ENCODE results near the gene TMEM151B.
"Not testable (repeated sequence)": the region's sequence is repeated elsewhere in the genome, so short reads cannot be mapped to it uniquely, and the experiment has no call there.

Gene TMEM151B

GRCh38 chr6:44269921-44270525 lies at the start of gene TMEM151B:
TSS of gene TMEM151B (plus strand) at chr6:44270450. CDS start at chr6:44270743, 293 bp downstream.
- DNase-seq, result no peak

GRCh38 chr6:44220913-44221290 lies 49.3 kb upstream of the TMEM151B start:
- DNase-seq, result no peak

GRCh38 chr6:44221291-44221960 lies 48.8 kb upstream of the TMEM151B start:
- DNase-seq, result peak; percentile 79

GRCh38 chr6:44221961-44222335 lies 48.3 kb upstream of the TMEM151B start:
- no peak for DNase-seq

GRCh38 chr6:44222486-44223318 lies 47.5 kb upstream of the TMEM151B start:
- DNase-seq, result no peak

- peak; percentile 49 for DNase-seq
These were observed 46.8 kb upstream of the TMEM151B start, which contains the start of gene SLC29A1 for GRCh38 chr6:44223319-44224028. TSS of gene SLC29A1 (plus strand) at chr6:44223595. CDS start at chr6:44227314, 3,719 bp downstream.

- DNase-seq, result peak; percentile 24
These were observed 46.0 kb upstream of the TMEM151B start for GRCh38 chr6:44224029-44224964.

- no peak for DNase-seq
These were observed 45.3 kb upstream of the TMEM151B start for GRCh38 chr6:44224965-44225305.

- peak; percentile 74 for DNase-seq
These were observed 44.5 kb upstream of the TMEM151B start for GRCh38 chr6:44225579-44226325.

GRCh38 chr6:44226368-44227147 lies 43.7 kb upstream of the TMEM151B start:
- DNase-seq, result peak; percentile 34

GRCh38 chr6:44227148-44227793 lies 43.0 kb upstream of the TMEM151B start:
- DNase-seq, result no peak

GRCh38 chr6:44228031-44228430 lies 42.2 kb upstream of the TMEM151B start:
- DNase-seq, result no peak

GRCh38 chr6:44228433-44228832 lies 41.8 kb upstream of the TMEM151B start:
- no peak for DNase-seq

- DNase-seq, result no peak
These were observed 41.4 kb upstream of the TMEM151B start for GRCh38 chr6:44228836-44229235.

- DNase-seq, result no peak
These were observed 40.7 kb upstream of the TMEM151B start for GRCh38 chr6:44229376-44230033.

- no peak for DNase-seq
These were observed 40.1 kb upstream of the TMEM151B start for GRCh38 chr6:44230034-44230675.

GRCh38 chr6:44231426-44231825 lies 38.8 kb upstream of the TMEM151B start:
- DNase-seq, result not testable (repeated sequence)

- DNase-seq, result no peak
These were observed 37.3 kb upstream of the TMEM151B start for GRCh38 chr6:44232676-44233566.

Measured in GF-D8 (cell line).